GM12873 (cell line): ENCODE results near the gene RRP8.

Experiments used
- CTCF ChIP-seq: IDR thresholded peaks from 2 replicates; pipeline ENCODE4 v1.5.1; 2012; ENCODE audit warnings: low read depth, mild to moderate bottlenecking, moderate library complexity, low read length, control low read depth; ENCODE audit not compliant: insufficient read depth; ENCODE audit errors: missing control alignments

The RRP8 gene

DNA sequence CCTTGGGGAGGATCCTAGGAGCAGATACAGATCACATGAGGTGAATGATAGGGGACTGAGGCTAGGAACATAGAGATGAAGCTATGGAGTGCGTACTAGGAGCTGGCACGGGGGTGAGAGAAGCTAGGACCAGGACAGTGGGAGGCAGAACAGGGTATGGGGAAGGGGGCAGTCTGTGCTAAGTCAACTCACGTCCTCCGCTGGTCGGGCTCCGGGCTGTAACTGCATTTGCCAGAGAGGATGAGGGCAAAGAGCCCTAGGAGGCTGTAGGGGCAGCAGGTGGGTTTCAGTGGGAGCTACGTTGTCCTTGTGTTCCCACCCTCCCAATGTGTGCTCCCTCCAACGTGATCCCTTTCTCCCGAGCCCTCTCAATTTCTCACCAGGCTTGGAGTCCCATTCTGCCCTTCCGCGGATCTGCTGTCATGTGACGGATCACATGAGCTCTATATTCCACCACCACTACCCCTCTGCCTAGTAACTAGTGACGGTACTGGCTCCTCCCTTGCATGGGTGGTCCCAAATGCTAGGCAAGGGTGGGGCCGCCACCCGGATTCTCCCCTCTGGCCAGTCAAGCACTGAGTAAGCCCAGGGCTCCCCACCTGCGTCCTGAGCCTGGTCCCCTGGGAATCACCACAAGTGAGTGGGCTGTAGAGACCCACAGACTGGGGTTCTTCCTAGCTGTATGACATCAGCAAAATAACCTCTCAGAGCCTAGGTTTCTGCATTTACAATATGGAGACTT is 15.8 kb upstream of the RRP8 start, which contains the start of gene TPP1:
TSS of gene TPP1 (minus strand) at position 419 of the 742 bp plus-strand sequence. CDS start at position 397, 22 bp downstream.
- TF ChIP-seq CTCF = no peak

DNA sequence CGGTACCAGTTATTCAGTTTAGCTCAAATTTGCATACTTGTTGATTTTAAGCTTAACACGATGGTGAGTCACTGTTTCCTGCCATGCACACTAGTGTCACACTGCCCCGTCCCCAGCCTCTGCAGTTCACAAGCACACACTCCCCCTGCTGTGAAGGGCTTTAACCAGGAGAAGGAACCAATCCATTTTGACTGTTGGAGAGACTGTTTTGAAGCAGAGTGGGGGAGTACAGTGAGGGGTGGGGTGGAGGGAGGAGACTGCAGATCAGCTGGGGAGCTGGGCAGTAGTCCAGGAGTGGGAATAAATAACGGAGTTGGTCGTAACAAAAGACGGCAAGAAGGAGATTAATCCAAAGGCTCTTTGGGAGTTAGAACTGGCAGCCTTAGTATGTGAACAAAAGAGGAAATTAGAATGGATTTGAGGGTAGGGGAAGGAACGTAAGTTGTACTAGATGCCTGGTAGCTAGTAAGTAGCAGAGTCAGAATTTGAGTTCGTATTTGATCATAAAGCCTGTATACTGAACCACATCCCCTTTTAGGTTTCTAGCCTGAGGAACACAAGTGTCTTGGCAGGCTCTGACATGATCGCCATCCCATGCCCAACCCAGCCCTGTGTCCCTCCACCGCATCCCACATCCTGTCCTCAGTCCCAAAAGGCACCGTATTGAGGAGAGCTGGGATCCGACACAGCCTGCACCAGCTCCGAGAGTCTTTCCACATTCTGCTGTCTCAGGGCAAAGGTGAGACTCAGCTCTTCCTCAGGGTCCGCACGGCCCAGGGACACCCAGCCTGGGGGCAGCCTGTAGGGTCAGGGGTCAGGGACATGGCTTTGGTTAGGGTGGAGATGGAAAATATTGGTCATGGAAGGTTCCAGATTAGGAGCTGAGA is 14.9 kb upstream of the RRP8 start:
- TF ChIP-seq CTCF = no peak

GRCh38 chr11:6617315-6617781 is 13.9 kb upstream of the RRP8 start:
- TF ChIP-seq CTCF = no peak

DNA sequence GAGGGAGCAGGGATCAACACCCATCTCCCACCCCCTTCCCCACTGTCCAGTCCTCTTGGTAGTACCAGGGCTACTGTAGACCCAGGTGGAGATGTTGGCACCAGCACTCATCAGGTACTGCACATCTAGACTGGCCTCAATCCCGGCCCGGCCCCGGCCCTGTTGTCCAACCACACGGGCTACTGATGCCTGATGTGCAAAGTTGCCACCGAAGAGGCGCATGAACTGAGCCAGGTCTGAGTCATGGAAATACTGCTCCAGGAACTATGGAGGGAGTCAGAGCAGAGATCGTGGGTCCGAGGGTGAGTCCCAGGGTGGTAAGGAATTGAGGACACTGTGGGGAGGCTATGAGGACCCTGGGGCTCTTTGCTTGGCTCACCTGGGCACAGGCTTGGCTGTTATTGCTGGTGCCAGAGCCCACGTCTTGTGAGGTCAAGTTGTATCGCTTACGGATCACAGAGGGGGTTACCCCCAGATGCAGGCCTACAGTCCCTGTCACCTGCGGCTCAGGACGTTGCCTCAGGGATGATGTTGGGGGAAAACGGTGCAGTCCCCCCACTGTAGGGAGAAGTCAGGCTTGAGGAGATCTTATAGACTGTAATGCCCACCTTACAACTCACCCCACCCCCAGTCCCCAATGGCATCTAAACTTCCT is 13.3 kb upstream of the RRP8 start:
- TF ChIP-seq CTCF = no peak

- no peak for TF ChIP-seq CTCF
Measured at GRCh38 chr11:6615882-6616585, 12.6 kb upstream of the RRP8 start.

- no peak for TF ChIP-seq CTCF
Measured at GRCh38 chr11:6615046-6615445, 11.6 kb upstream of the RRP8 start.
